Measurements from ENCODE around the gene GSTM1.

GRCh38 chr1:109639063-109639840, 48.4 kb upstream of the GSTM1 start:
- TF ChIP-seq CTCF (conservative IDR thresholded peaks at IDR 0.05 in 1 of 2, IDR thresholded peaks at IDR 0.05 in 1 of 2; ENCODE audit: low read depth in 1 of 2, low read length in 2 of 2), result no peak
- no peak for TF ChIP-seq EZH2 (IDR thresholded peaks at IDR 0.05; ENCODE audit: low read length, missing control alignments)

All from fibroblast of lung (primary cell).